IPS DF 6.9 (cell line): ENCODE measurements around the gene SWI5.

Experiments used
- DNase-seq: peaks from one replicate; pipeline ENCODE4 v3.0.0-alpha.2; 2013; ENCODE audit warnings: low read depth, low spot score
- H3K27ac ChIP-seq: one replicate; pipeline ENCODE4 v1.5.1; 2013; ENCODE audit warnings: low read length, control low read depth
- H3K27me3 ChIP-seq: 2 replicates; pipeline ENCODE4 v1.6.1; 2013; ENCODE audit warnings: mild to moderate bottlenecking, low read length; ENCODE audit not compliant: control insufficient read depth, insufficient read depth
- H3K36me3 ChIP-seq: 2 replicates; pipeline ENCODE4 v1.6.1; 2013; ENCODE audit warnings: low read length; ENCODE audit not compliant: control insufficient read depth, insufficient read depth
- H3K4me1 ChIP-seq: 2 replicates; pipeline ENCODE4 v1.6.1; 2013; ENCODE audit warnings: low read length; ENCODE audit not compliant: control insufficient read depth, insufficient read depth
- H3K4me3 ChIP-seq: 2 replicates; pipeline ENCODE4 v1.5.1; 2013; ENCODE audit warnings: mild to moderate bottlenecking, low read length
- H3K9me3 ChIP-seq: 2 replicates; pipeline ENCODE4 v1.6.1; 2013; ENCODE audit warnings: low read length, inconsistent platforms; ENCODE audit not compliant: control insufficient read depth, insufficient read depth
- WGBS: extraction: QIAGEN DNeasy Blood & Tissue Kit; methylation state at CpG from one replicate; pipeline ENCODE4 v1.1.7; 2013; ENCODE audit warnings: mixed read lengths, missing lambda C conversion rate; ENCODE audit not compliant: insufficient read length, insufficient coverage; 5-methylcytosine and 5-hydroxymethylcytosine counted together

Gene SWI5

DNA sequence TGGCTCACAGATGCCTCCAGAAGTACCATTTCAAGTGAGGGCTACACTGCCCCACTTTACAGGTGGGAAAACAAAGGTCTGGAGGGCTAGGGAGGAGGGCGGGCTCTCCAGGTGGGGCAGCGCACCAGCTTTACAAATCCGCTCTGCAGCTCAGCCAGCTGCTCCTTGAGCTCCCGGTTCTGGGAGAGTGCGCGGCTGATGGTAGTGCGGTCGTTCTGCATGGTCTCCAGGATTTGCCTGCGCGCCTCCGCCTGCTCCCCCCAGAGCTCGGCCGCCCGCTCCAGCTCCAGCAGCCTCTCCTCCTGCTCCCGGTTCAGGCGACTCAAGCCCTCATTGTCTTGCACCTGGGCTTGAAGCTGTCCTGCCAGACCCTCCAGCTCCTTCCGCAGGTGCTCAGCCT, 15.7 kb upstream of the SWI5 start:
- H3K36me3 ChIP-seq = peaks cover 20% of the 10 kb centered on the region
- WGBS = no CpG with 5 or more reads among the region's 17 CpGs

DNA sequence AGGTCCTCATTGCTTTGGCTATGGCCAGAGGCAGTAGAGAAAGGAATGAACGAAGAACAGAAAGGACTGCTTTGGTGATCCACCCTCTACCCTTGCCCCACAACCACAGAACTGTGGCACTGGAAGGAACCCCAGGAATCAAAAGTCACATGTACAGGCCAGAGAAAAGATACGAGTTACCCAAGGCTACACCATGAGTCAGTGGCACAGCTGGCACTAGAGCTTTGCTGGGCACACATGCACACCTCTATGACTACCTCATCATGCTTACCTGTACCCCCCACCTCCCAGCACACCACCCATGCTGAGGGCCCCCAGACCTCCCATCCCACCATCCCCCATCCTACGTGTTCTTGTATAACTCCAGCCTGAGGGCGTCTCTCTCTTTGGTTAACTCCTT, 13.4 kb upstream of the SWI5 start:
- Histone ChIP-seq H3K27ac (no peak overlapping the region), H3K36me3 (peaks cover 23% of the 10 kb centered on the region), H3K9me3 (no peaks in the 10 kb centered on the region), H3K4me1 (no peaks in the 10 kb centered on the region), H3K4me3 (no peak overlapping the region), H3K27me3 (no peaks in the 10 kb centered on the region)
- no CpG with 5 or more reads among the region's 4 CpGs for WGBS
- no peak for DNase-seq

More for the DNA sequence above, 15.7 kb upstream of the SWI5 start:
- Histone ChIP-seq H3K4me1 (no peaks in the 10 kb centered on the region), H3K9me3 (no peaks in the 10 kb centered on the region), H3K27ac (no peak overlapping the region), H3K27me3 (no peaks in the 10 kb centered on the region), H3K4me3 (no peak overlapping the region)
- no peak for DNase-seq

DNA sequence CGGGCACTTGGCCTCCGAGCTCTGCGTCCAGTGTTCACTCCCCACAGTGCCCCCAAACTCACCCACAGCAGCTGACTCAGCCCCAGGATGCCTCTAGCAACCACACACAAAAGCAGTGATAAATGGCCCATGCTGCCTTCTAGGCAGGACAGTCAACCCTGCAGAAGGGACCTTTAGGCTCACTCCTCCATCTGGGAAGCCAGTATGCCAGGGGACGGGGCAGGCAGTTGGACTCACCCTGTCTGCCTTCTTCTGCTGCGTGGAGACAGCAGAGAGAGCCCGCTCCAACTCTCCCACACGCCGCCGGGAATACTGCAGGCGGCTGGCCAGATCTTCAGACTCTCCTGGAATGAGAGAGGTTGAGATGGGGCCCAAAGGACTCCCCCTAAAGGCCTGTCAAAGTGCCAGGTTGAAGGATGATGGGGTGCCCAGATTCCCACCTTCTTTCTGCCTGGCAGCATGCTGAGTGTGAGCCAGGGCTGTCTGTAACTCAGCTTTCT, 10.7 kb upstream of the SWI5 start:
- WGBS = no CpG with 5 or more reads among the region's 10 CpGs
- H3K4me1 ChIP-seq = no peaks in the 10 kb centered on the region
- peaks cover 16% of the 10 kb centered on the region for H3K36me3 ChIP-seq
- H3K9me3 ChIP-seq = no peaks in the 10 kb centered on the region
- DNase-seq = no peak
- no peak overlapping the region for H3K4me3 ChIP-seq
- no peaks in the 10 kb centered on the region for H3K27me3 ChIP-seq
- H3K27ac ChIP-seq = no peak overlapping the region

DNA sequence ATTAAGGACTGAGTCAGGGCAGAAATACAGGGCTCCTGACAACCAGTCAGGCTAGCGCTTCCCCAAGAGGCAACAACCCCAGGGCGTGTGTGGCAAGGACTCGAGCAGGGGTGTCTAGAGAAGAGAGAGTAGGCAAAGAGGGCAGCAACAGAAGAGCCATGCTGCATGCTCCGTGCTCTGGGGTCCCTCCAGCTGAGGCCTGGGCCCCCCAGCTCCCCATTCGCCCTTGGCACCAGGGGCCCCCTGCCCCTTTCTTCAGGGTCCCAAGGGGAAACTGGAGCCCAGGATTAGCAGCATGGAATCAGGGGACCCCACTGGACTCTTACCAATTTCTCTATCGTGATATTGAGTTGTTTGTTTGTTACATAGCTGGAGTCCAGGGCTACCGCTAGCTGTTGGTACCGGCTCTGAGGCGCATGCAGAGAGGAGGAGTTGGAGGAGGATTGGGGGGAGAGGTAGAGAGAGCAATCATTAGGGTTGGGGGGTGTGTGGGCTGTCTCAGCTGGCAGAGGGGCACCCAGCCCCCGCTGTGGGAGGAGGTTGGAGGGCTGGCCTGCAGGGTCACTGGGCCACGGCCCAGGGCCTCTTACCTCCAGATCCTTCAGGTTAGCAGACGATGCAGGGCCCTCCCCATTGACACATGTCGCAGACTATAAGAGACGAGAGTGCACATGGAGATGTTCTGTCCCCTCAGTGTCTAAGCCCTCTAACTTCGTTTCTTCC, 9.0 kb upstream of the SWI5 start:
- peaks cover 10% of the 10 kb centered on the region for H3K36me3 ChIP-seq
- no peak overlapping the region for H3K4me3 ChIP-seq
- H3K9me3 ChIP-seq = no peaks in the 10 kb centered on the region
- DNase-seq = no peak
- no peak overlapping the region for H3K27ac ChIP-seq
- no peaks in the 10 kb centered on the region for H3K4me1 ChIP-seq
- no CpG with 5 or more reads among the region's 15 CpGs for WGBS
- H3K27me3 ChIP-seq = no peaks in the 10 kb centered on the region

DNA sequence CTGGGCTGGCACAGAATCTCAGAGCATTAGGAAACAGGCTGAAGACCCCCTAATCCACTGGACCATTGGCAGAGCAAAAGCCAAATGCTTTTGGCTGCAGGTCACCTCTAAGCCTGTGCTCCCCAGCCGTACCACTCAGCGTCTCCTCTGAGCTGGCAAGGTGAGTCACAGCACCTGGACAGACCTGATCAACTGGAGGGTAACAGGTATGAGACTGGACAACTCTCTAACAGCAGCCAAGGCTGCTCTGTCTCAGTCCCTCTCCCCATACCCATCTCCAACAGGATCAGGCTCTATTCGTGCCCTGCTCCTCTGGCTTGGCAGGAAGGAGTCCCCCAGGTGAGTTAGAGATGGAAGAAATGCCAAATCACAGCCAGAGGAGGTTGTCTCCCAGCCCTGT, 5.0 kb upstream of the SWI5 start:
- Histone ChIP-seq H3K9me3 (no peaks in the 10 kb centered on the region), H3K4me3 (no peak overlapping the region), H3K27me3 (no peaks in the 10 kb centered on the region), H3K27ac (no peak overlapping the region), H3K4me1 (no peaks in the 10 kb centered on the region), H3K36me3 (peaks cover 4% of the 10 kb centered on the region)
- WGBS = no CpG with 5 or more reads among the region's 3 CpGs
- DNase-seq = no peak

DNA sequence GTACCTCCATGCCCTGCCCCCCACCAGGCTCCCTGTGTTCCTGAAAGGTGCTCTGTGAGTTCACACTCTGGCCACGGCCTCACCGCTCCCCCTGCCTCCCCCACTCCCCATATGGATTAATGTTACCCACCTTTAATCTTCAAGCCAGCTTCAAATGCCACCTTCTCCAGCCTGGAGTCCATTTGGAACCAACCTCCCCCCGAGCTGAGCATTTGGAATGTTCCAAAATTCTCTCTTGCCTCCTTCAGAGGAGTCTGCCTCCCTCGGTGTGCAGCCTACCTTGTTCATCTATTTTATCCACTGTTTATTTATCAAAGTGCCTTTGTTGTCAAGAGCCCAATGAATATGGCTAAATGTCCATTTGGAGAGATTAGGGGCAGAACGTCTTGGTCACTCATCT, 4.6 kb upstream of the SWI5 start:
- WGBS = no CpG with 5 or more reads among the region's 5 CpGs
- H3K27me3 ChIP-seq = no peaks in the 10 kb centered on the region
- no peaks in the 10 kb centered on the region for H3K4me1 ChIP-seq
- H3K36me3 ChIP-seq = peaks cover 4% of the 10 kb centered on the region
- no peak for DNase-seq
- no peaks in the 10 kb centered on the region for H3K9me3 ChIP-seq
- no peak overlapping the region for H3K4me3 ChIP-seq
- H3K27ac ChIP-seq = no peak overlapping the region

DNA sequence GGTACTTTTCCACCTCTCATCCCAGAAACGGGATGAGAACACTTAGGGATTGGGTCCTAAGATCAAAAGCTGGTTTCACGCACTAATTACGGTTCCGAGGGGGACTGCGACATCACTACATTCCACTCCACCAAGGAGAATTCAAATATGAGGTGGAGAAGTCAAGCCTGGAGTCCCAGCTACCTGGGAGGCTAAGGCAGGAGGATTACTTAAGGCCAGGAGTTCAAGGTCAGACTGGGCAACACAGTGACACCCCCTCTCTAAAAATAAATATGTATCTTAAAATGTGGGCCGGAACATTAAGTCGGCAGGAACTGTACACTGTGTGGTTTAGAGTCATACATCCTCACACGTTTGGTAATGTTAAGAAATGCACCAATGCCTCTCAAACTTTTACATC, 1.8 kb upstream of the SWI5 start:
- Histone ChIP-seq H3K27me3 (no peaks in the 10 kb centered on the region), H3K9me3 (no peaks in the 10 kb centered on the region), H3K4me1 (no peaks in the 10 kb centered on the region), H3K27ac (no peak overlapping the region), H3K36me3 (no peaks in the 10 kb centered on the region), H3K4me3 (no peak overlapping the region)
- no CpG with 5 or more reads among the region's 8 CpGs for WGBS
- no peak for DNase-seq

DNA sequence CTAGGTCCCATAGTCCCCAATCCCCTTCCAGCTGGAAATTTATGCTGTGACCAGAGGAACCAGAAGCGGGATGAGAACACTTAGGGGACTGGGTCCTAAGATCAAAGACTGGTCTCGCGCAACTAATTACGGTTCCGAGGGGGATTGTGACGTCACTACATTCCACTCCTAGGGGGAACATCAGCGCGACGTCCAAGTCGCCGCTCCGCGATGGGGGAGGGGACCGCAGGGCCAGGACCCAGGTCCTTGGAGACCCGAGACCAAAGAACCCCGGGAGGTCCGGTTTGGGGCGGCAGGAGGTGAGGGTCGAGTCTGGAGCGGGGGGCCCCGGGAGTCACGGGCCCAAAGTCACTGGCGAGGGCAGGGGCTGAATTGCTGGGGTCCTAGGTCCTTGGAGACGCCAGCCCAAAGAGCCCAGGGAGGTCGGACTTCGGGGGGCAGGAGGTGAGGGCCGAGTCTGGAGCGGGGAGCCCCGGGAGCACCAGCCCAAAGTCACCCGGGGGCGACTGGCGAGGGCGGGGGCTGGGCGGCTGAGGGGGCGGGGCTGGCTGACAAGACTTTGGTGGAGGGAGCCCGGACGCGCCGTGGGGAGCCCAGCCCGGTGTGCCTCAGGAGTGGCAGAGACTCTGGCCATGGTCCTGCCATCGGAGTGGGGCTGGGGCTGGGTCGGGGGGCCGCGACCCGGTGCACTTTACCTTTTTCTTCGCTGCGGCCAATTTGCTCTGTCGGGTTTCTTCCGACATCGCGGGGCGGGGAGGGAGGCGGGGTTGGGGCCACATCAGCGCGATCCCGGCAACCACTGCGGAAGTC, 673 bp upstream of the SWI5 start, which contains the start of gene GOLGA2:
GOLGA2 (minus strand) TSS at position 810 of the 810 bp plus-strand sequence; CDS start at position 779, 31 bp downstream.
- Histone ChIP-seq H3K4me3 (peak within 1 kb of the TSS; percentile 86), H3K4me1 (no peaks in the 10 kb centered on the region), H3K27me3 (no peaks in the 10 kb centered on the region), H3K27ac (no peak within 1 kb of the TSS), H3K9me3 (no peaks in the 10 kb centered on the region), H3K36me3 (no peaks in the 10 kb centered on the region)
- DNase-seq = no peak
- WGBS = no CpG with 5 or more reads among the region's 57 CpGs

DNA sequence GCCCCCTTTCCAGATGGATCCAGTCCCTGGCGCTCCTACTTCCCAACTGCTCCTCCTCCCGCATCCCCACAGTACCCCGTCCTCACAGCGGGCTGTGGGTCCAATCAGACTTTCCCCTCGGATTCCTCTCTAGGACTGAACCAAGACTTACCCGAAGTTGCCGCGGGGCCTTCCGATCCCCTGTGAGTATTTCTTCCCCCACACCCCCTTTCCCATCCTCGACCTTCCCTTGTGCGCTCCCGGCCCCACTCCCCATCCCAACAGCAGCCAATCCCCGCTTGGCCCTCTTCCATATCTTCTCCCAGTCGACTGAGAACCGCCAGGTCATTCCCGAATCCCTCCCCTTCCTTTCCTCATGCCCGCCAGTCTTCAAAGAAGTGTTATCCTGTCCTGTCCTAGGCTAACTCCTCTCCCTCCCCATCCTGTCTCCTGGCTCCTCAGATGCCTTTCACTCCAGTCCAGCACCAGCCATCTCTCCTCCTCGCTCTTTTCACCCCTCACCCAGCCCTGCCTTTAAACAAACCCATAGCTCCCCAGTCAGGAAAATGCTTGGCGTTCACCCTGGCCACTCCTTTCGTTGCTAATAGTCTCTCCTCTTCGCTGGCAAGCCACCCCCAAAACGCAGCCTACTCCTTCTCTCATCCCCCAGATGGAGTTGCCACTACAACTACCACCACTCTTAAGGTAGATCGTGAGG, 646 bp downstream of the SWI5 start:
- no CpG with 5 or more reads among the region's 23 CpGs for WGBS
- peak overlapping the region; percentile 71 for H3K4me3 ChIP-seq
- H3K27ac ChIP-seq = no peak overlapping the region
- no peaks in the 10 kb centered on the region for H3K36me3 ChIP-seq
- no peaks in the 10 kb centered on the region for H3K4me1 ChIP-seq
- no peaks in the 10 kb centered on the region for H3K9me3 ChIP-seq
- DNase-seq = no peak
- H3K27me3 ChIP-seq = no peaks in the 10 kb centered on the region
